Transverse colon (tissue), 4 donors: ENCODE data around the gene SPINK6. TPM values are rescaled to one million over a fixed set of nuclear protein-coding genes. Genes with fewer than 3 reads are reported as not detected.

Source experiments
- DNase-seq: peaks from one replicate; pipeline ENCODE4 v3.0.0-alpha.2; 2019
- H3K27ac ChIP-seq, 4 donors: fragments of 200-600 bp; sonication (generic); 2 replicates each; pipeline ENCODE4 v1.5.1; 2016 to 2018; ENCODE audit warnings: inconsistent platforms in 4 of 4
- H3K27me3 ChIP-seq: fragments of 200-600 bp; sonication (generic); 2 replicates; pipeline ENCODE4 v1.5.1; 2017; ENCODE audit warnings: inconsistent platforms
- H3K36me3 ChIP-seq, 4 donors: fragments of 200-600 bp; sonication (generic); 2 replicates each; pipeline ENCODE4 v1.5.1; 2017 to 2019; ENCODE audit warnings: inconsistent platforms in 4 of 4
- H3K4me1 ChIP-seq, 4 donors: fragments of 200-600 bp; sonication (generic); 2 replicates each; pipeline ENCODE4 v1.5.1; 2017 to 2020; ENCODE audit warnings: inconsistent platforms in 4 of 4
- H3K4me3 ChIP-seq, 4 donors: fragments of 200-600 bp; sonication (generic); 1 replicate in 1 of 4; 2 replicates in 3 of 4; pipeline versions ENCODE4 v1.5.1 to v1.6.1; 2017 to 2019; ENCODE audit warnings: inconsistent platforms in 4 of 4
- H3K9me3 ChIP-seq, 2 donors: fragments of 200-600 bp; sonication (generic); 2 replicates each; pipeline ENCODE4 v1.5.1; 2017 to 2019; ENCODE audit warnings: inconsistent platforms in 2 of 2
- CTCF ChIP-seq, 5 experiments: fragments of 200-600 bp in 3 of 5; fragments of 450-650 bp in 2 of 5; sonication (generic) in 3 of 5; IDR thresholded peaks; 1 replicate in 2 of 5; 2 replicates in 3 of 5; pipeline ENCODE4 v1.5.1; 2016 to 2017; ENCODE audit warnings: antibody characterized with exemption in 5 of 5, inconsistent platforms in 3 of 5, mild to moderate bottlenecking in 2 of 5, moderate library complexity in 1 of 5
- EP300 ChIP-seq: sonication (generic); formaldehyde crosslinking; IDR thresholded peaks from one replicate; pipeline ENCODE4 v1.6.1; 2017; ENCODE audit warnings: antibody characterized with exemption, low read depth
- POLR2A ChIP-seq: fragments of 450-650 bp; IDR thresholded peaks from one replicate; pipeline ENCODE4 v1.6.1; 2016; ENCODE audit warnings: antibody characterized with exemption, mild to moderate bottlenecking, moderate library complexity
- POLR2AphosphoS5 ChIP-seq, 3 donors: sonication (generic); formaldehyde crosslinking; IDR thresholded peaks; one replicate each; pipeline ENCODE4 v1.6.1; 2016; ENCODE audit warnings: antibody characterized with exemption in 3 of 3
- WGBS, 2 donors: methylation state at CpG; one replicate each; pipeline ENCODE4 v1.1.5; 2018; ENCODE audit warnings: low coverage in 1 of 2; 5-methylcytosine and 5-hydroxymethylcytosine counted together
- in situ Hi-C, 4 donors: fragments of 200-750 bp; cut with MboI; loops; one replicate each; pipeline versions ENCODE4 v1.15.0 to v1.15.1; 2017; ENCODE audit warnings: low sequenced_read_pairs in 3 of 4, low pct_ligation_motif_present in 1 of 4, low pct_unique_long_range_greater_than_20kb in 1 of 4
- intact Hi-C: fragments of 100-400 bp; cut with DNase I; formaldehyde crosslinking; loops from one replicate; pipeline ENCODE4 v1.15.1; 2023; ENCODE audit warnings: low total_unique reads
- total RNA-seq, 4 donors: library from RNA; depleted of rRNA; stranded (reverse); fragments of >200 nt; gene quantifications; one replicate each; pipeline ENCODE4 v1.1.0, GENCODE V29; 2016

Gene SPINK6
- total RNA-seq, 4 donors from 2014 or later, result not detected

DNA sequence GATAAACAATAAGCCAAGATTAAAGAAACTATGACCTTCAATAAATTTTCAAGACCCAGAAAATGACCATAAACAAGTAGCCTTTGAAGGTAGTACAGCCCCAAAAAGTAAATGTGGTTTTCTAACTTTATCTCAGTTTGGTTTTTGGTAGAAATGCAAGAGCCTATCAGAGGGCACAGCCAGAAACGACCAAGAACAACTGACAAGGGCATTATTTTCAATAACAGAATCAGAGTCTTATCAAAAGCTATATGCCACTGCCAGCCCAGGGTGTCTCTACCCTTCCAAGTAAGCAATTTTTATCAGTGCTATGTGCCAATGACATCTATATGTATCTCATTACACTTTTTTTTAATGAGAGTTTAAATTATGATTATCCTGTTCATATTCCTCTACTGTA lies 11.8 kb upstream of the SPINK6 start:
- in situ Hi-C loops, result loop anchor here (25.0 kb wide), 4 partner anchors 171 to 846 kb away; no protein-coding TSS in a partner anchor
- intact Hi-C loops, result no loop called here
- no peaks in the 10 kb centered on the region for H3K9me3 ChIP-seq

DNA sequence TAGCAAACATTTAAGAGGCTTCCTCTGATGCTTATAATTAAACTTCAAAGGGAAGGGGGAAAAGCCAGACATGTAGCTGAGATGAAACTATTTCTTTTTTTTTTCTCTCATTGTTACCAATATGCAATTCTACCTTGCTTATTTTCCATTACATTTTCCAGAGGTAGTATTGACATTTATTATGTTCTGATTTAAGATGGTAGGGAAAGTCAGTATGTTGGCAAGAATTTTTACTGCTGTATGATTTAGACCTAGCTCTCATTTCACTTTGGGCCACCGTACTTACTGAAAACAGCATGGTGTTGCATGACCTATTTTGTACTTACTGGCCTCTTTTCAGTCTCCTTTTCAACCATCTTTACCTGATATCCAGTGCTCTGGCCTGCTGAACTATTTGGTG lies 9.6 kb upstream of the SPINK6 start:
- no peaks in the 10 kb centered on the region for H3K36me3 ChIP-seq
- no peak for DNase-seq
- 57 to 63% methylated on average over 1 of the region's 1 CpG for WGBS, 2 donors
- peaks cover 0 to 5% (median 0%) of the 10 kb centered on the region in 4 donors for H3K4me1 ChIP-seq
- TF ChIP-seq POLR2AphosphoS5 (IDR thresholded peaks at IDR 0.05), result peak; percentile 43 to 66 (median 62)
- no peak for TF ChIP-seq EP300
- H3K27me3 ChIP-seq, result no peaks in the 10 kb centered on the region
- intact Hi-C loops (no loop called here), in situ Hi-C loops (loop anchor here (25.0 kb wide), 4 partner anchors 169 to 844 kb away; no protein-coding TSS in a partner anchor)
- H3K4me3 ChIP-seq, result no peak overlapping the region
- H3K27ac ChIP-seq, result peak overlapping the region in 3 of 4 donors; percentile 1 to 52 (median 37)
- H3K9me3 ChIP-seq, result no peaks in the 10 kb centered on the region

More for the DNA sequence above, 11.8 kb upstream of the SPINK6 start:
- no peak for TF ChIP-seq CTCF (IDR thresholded peaks at IDR 0.05)
- no peak for TF ChIP-seq POLR2AphosphoS5 (IDR thresholded peaks at IDR 0.05)
- TF ChIP-seq POLR2A, result no peak
- TF ChIP-seq EP300, result no peak
- WGBS, 2 donors, result 54% methylated on average over 1 of the region's 1 CpG; no CpG with 5 or more reads in 1 of the 2 donors
- Histone ChIP-seq H3K4me3 (no peak overlapping the region), H3K27me3 (no peaks in the 10 kb centered on the region), H3K27ac (no peak overlapping the region), H3K4me1 (peaks cover 0 to 5% (median 0%) of the 10 kb centered on the region in 4 donors), H3K36me3 (no peaks in the 10 kb centered on the region)
- no peak for DNase-seq

DNA sequence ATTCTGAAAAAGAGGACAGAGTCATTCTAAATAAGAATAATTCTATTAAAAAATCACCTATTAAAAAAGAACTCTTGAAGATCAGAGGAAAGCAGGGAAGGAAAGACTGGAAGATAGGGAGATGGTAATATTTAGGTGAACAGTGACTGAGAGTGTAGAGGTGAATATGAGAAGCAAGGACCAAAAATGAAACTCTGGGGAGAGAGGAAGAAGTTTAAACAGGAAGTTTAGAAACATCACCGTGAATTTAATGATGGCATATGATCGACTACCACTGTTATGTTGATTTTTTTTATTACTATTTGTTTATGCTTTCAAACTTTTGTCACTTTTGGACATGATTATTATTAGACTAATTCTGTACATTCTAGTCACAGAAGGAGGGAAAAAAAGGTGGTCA lies 1.7 kb upstream of the SPINK6 start:
- H3K4me1 ChIP-seq, result no peaks in the 10 kb centered on the region
- DNase-seq, result no peak
- no peak overlapping the region for H3K27ac ChIP-seq
- H3K36me3 ChIP-seq, result no peaks in the 10 kb centered on the region
- H3K27me3 ChIP-seq, result no peaks in the 10 kb centered on the region
- WGBS, 2 donors, result 30 to 39% methylated on average over 2 of the region's 2 CpGs
- no peaks in the 10 kb centered on the region for H3K9me3 ChIP-seq
- TF ChIP-seq CTCF (IDR thresholded peaks at IDR 0.05), result no peak
- TF ChIP-seq EP300, result no peak
- no peak for TF ChIP-seq POLR2A
- no peak for TF ChIP-seq POLR2AphosphoS5 (IDR thresholded peaks at IDR 0.05)
- intact Hi-C loops (no loop called here), in situ Hi-C loops (no loop called here)
- no peak overlapping the region for H3K4me3 ChIP-seq

GRCh38 chr5:148205044-148205806 lies 2.4 kb downstream of the SPINK6 start:
- H3K9me3 ChIP-seq, result no peaks in the 10 kb centered on the region
- in situ Hi-C loops (no loop called here), intact Hi-C loops (no loop called here)
- no peaks in the 10 kb centered on the region for H3K27me3 ChIP-seq
- TF ChIP-seq EP300 (no peak), CTCF (IDR thresholded peaks at IDR 0.05) (no peak), POLR2A (no peak), POLR2AphosphoS5 (IDR thresholded peaks at IDR 0.05) (no peak)
- WGBS, 2 donors, result 86 to 90% methylated on average over 4 of the region's 4 CpGs
- H3K27ac ChIP-seq, result no peak overlapping the region
- H3K4me1 ChIP-seq, result peaks cover 0 to 3% (median 0%) of the 10 kb centered on the region in 4 donors
- H3K36me3 ChIP-seq, result no peaks in the 10 kb centered on the region
- H3K4me3 ChIP-seq, result no peak overlapping the region
- no peak for DNase-seq
